ENCODE results near the gene TM4SF1. TPM values are rescaled to one million over a fixed set of nuclear protein-coding genes. Genes with fewer than 3 reads are reported as not detected.

TM4SF1 gene
- total and polyA plus RNA-seq, 2 donors (not counting 1 experiment from before 2014, with no cell fraction given), result not detected

- no peak overlapping the region for H3K4me3 ChIP-seq (ENCODE audit: control extremely low read depth in 1 of 5, extremely low read depth in 1 of 5, insufficient read depth in 1 of 5, low read depth in 2 of 5, low read length in 4 of 5)
- no peaks in the 10 kb centered on the region for H3K36me3 ChIP-seq (replicated peaks in 1 of 2; ENCODE audit: control extremely low read depth in 1 of 2, control insufficient read depth in 1 of 2, extremely low read depth in 1 of 2, insufficient read depth in 2 of 2, low read length in 1 of 2)
- no peaks in the 10 kb centered on the region for H3K27me3 ChIP-seq (replicated peaks in 1 of 4; ENCODE audit: control extremely low read depth in 1 of 4, control insufficient read depth in 3 of 4, insufficient read depth in 4 of 4, low read length in 3 of 4)
- H2AFZ ChIP-seq (ENCODE audit: insufficient read depth, low read depth, low read length, poor library complexity, severe bottlenecking), result no peak overlapping the region
- no peak overlapping the region for H3K4me2 ChIP-seq (replicated peaks; ENCODE audit: low read depth, low read length, poor library complexity, severe bottlenecking)
- Mint-ChIP-seq H3K27me3 (peaks cover under 1% of the 10 kb centered on the region), H3K4me3 (no peak overlapping the region), H3K27ac (no peak overlapping the region), H3K9me3 (ENCODE audit: insufficient read depth) (no peaks in the 10 kb centered on the region), H3K4me1 (peaks cover 3% of the 10 kb centered on the region)
- no peak for DNase-seq
- no peak for TF ChIP-seq CTCF (IDR thresholded peaks at IDR 0.05)
- no peak for TF ChIP-seq EZH2 (IDR thresholded peaks at IDR 0.05; ENCODE audit: borderline replicate concordance, insufficient read depth, low read depth, low read length, poor library complexity, severe bottlenecking)
- ChIA-PET CTCF (no interaction called here), POLR2A (no interaction called here)
- H4K20me1 ChIP-seq (ENCODE audit: control insufficient read depth, insufficient read depth, low read length, poor library complexity, severe bottlenecking), result no peaks in the 10 kb centered on the region
- no peak overlapping the region for H3K27ac ChIP-seq (ENCODE audit: low read length in 2 of 2)
- intact Hi-C loops (cut with micrococcal nuclease), result no loop called here
- no peak for ATAC-seq (ENCODE audit: low read depth)
- H3K9me3 ChIP-seq (ENCODE audit: control extremely low read depth in 1 of 3, control insufficient read depth in 2 of 3, insufficient read depth in 1 of 3, low read length in 2 of 3), result no peaks in the 10 kb centered on the region
- WGBS (ENCODE audit: insufficient coverage), result no CpG with 5 or more reads among the region's 2 CpGs
- H3K79me2 ChIP-seq (ENCODE audit: control insufficient read depth, insufficient read depth, low read length), result no peaks in the 10 kb centered on the region
- no peaks in the 10 kb centered on the region for H3K4me1 ChIP-seq (ENCODE audit: control insufficient read depth in 2 of 2, insufficient read depth in 2 of 2, low read length in 2 of 2)
- H3K9ac ChIP-seq (ENCODE audit: low read length), result no peak overlapping the region
These were observed 40.3 kb upstream of the TM4SF1 start for GRCh38 chr3:149417727-149418126.

GRCh38 chr3:149417174-149417573 is 39.7 kb upstream of the TM4SF1 start:
- ChIA-PET CTCF (no interaction called here), POLR2A (no interaction called here)
- Histone ChIP-seq H3K27ac (ENCODE audit: low read length in 2 of 2) (no peak overlapping the region), H3K9ac (ENCODE audit: low read length) (no peak overlapping the region), H3K9me3 (ENCODE audit: control extremely low read depth in 1 of 3, control insufficient read depth in 2 of 3, insufficient read depth in 1 of 3, low read length in 2 of 3) (no peaks in the 10 kb centered on the region), H3K27me3 (replicated peaks in 1 of 4; ENCODE audit: control extremely low read depth in 1 of 4, control insufficient read depth in 3 of 4, insufficient read depth in 4 of 4, low read length in 3 of 4) (no peaks in the 10 kb centered on the region), H4K20me1 (ENCODE audit: control insufficient read depth, insufficient read depth, low read length, poor library complexity, severe bottlenecking) (no peaks in the 10 kb centered on the region), H2AFZ (ENCODE audit: insufficient read depth, low read depth, low read length, poor library complexity, severe bottlenecking) (no peak overlapping the region), H3K4me2 (replicated peaks; ENCODE audit: low read depth, low read length, poor library complexity, severe bottlenecking) (no peak overlapping the region), H3K36me3 (replicated peaks in 1 of 2; ENCODE audit: control extremely low read depth in 1 of 2, control insufficient read depth in 1 of 2, extremely low read depth in 1 of 2, insufficient read depth in 2 of 2, low read length in 1 of 2) (no peaks in the 10 kb centered on the region), H3K4me1 (ENCODE audit: control insufficient read depth in 2 of 2, insufficient read depth in 2 of 2, low read length in 2 of 2) (no peaks in the 10 kb centered on the region), H3K4me3 (ENCODE audit: control extremely low read depth in 1 of 5, extremely low read depth in 1 of 5, insufficient read depth in 1 of 5, low read depth in 2 of 5, low read length in 4 of 5) (no peak overlapping the region), H3K79me2 (ENCODE audit: control insufficient read depth, insufficient read depth, low read length) (no peaks in the 10 kb centered on the region)
- no peak overlapping the region for H3K4me3 Mint-ChIP-seq
- H3K9me3 Mint-ChIP-seq (ENCODE audit: insufficient read depth), result no peaks in the 10 kb centered on the region
- H3K27me3 Mint-ChIP-seq, result no peaks in the 10 kb centered on the region
- intact Hi-C loops (cut with micrococcal nuclease), result no loop called here
- no peak for ATAC-seq (ENCODE audit: low read depth)
- no peak overlapping the region for H3K27ac Mint-ChIP-seq
- WGBS (ENCODE audit: insufficient coverage), result 67% methylated on average over 1 of the region's 3 CpGs
- H3K4me1 Mint-ChIP-seq, result peaks cover 3% of the 10 kb centered on the region
- no peak for TF ChIP-seq CTCF (IDR thresholded peaks at IDR 0.05)
- TF ChIP-seq EZH2 (IDR thresholded peaks at IDR 0.05; ENCODE audit: borderline replicate concordance, insufficient read depth, low read depth, low read length, poor library complexity, severe bottlenecking), result no peak
- DNase-seq, result no peak

All from B cell (primary cell).